ENCODE measurements around the gene MSLN.

The MSLN gene

GRCh38 chr16:799948-800833 is 39.7 kb downstream of the MSLN start, which contains the start of gene GNG13:
GNG13 (minus strand) TSS chr16:800734; CDS start chr16:799077, 1,657 bp downstream.
- TF ChIP-seq CTCF (IDR thresholded peaks at IDR 0.05) = no peak
- no peak within 1 kb of the TSS for H3K4me3 ChIP-seq
- DNase-seq (ENCODE audit: low spot score) = no peak
- no peak within 1 kb of the TSS for H3K27ac ChIP-seq

GRCh38 chr16:800834-801511 is 40.4 kb downstream of the MSLN start:
- Histone ChIP-seq H3K27ac (no peak overlapping the region), H3K4me3 (no peak overlapping the region)
- no peak for DNase-seq (ENCODE audit: low spot score)
- no peak for TF ChIP-seq CTCF (IDR thresholded peaks at IDR 0.05)

- no peak for DNase-seq (ENCODE audit: low spot score)
- no peak for TF ChIP-seq CTCF (IDR thresholded peaks at IDR 0.05)
- Histone ChIP-seq H3K4me3 (no peak overlapping the region), H3K27ac (no peak overlapping the region)
These were observed 41.2 kb downstream of the MSLN start for GRCh38 chr16:801584-802363.

- no peak for DNase-seq (ENCODE audit: low spot score)
- no peak overlapping the region for H3K27ac ChIP-seq
- no peak for TF ChIP-seq CTCF (IDR thresholded peaks at IDR 0.05)
- H3K4me3 ChIP-seq = no peak overlapping the region
These were observed 41.9 kb downstream of the MSLN start for GRCh38 chr16:802461-802860.

GRCh38 chr16:802914-803753 is 42.6 kb downstream of the MSLN start:
- DNase-seq (ENCODE audit: low spot score) = no peak
- TF ChIP-seq CTCF (IDR thresholded peaks at IDR 0.05) = no peak
- H3K4me3 ChIP-seq = no peak overlapping the region
- no peak overlapping the region for H3K27ac ChIP-seq

GRCh38 chr16:803754-804080 is 43.2 kb downstream of the MSLN start:
- Histone ChIP-seq H3K4me3 (no peak overlapping the region), H3K27ac (no peak overlapping the region)
- TF ChIP-seq CTCF (IDR thresholded peaks at IDR 0.05) = no peak
- DNase-seq (ENCODE audit: low spot score) = no peak

Measured in coronary artery (tissue), 2 donors.